Measurements from ENCODE around the gene BACH2. TPM values are rescaled to one million over a fixed set of nuclear protein-coding genes. Genes with fewer than 3 reads are reported as not detected.

BACH2 gene
- total and polyA plus RNA-seq, 9 of the 15 experiments (the other 6 are each of a cell fraction or from before 2014, with no cell fraction given), result 0.06 to 3.1 (median 0.59) TPM

DNA sequence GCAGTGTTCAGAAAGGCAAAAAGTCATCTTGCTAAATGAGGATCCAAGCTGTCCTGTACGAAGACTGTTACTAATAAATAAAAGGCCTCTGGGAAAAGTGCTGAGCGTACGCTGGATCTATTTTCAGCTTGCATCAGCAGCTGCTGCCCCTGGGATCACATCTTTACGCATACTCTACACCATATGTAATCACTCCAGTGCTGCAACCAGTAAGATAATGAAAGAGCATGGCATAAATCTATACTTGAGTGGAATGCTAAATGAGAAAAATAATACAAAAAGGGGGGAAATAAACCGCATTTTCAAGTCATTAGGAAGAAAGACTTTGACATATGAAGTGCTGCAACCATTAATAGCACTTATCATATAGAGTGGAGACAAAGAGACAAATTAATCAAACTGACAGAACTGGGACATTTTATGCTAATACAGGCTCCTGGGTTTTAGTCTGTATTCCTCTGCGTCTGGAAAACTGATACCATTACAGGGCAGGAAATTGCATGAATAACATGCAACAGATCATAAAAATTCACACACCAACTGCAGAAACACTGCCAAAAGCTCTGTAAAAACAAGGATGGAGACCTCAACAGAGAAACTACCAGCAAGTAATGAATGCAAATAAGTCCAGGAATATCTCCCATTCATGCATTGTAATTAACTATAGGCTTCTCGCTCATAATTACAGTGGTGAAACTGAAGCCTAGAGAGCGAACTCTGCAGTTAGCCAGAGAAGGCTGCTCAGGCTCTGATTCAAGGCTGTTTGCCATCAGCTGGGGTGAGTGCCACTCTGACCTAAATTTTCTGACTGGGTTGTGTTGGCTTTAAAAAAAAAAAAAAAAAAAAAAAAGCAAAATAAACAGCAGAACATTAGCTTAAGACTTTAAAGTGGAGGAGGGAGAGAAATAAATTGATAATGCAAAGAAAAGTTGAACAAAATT, 318.6 kb downstream of the BACH2 start:
- Histone ChIP-seq H3K4me3 (no peak overlapping the region), H3K9ac (ENCODE audit: insufficient read depth in 1 of 2, low read depth in 2 of 2, low read length in 2 of 2) (no peak overlapping the region), H3K4me1 (replicated peaks in 1 of 2; ENCODE audit: control insufficient read depth in 2 of 2, insufficient read depth in 2 of 2, low read length in 2 of 2) (no peaks in the 10 kb centered on the region), H4K20me1 (replicated peaks; ENCODE audit: control insufficient read depth, insufficient read depth, low read length) (no peaks in the 10 kb centered on the region), H2AFZ (ENCODE audit: low read depth, low read length) (no peak overlapping the region), H3K9me3 (replicated peaks; ENCODE audit: control insufficient read depth, insufficient read depth, low read depth, low read length) (no peaks in the 10 kb centered on the region), H3K36me3 (ENCODE audit: control insufficient read depth, insufficient read depth, low read length) (no peaks in the 10 kb centered on the region), H3K79me2 (ENCODE audit: control insufficient read depth, insufficient read depth, low read length) (no peaks in the 10 kb centered on the region), H3K27me3 (ENCODE audit: control insufficient read depth in 2 of 2, insufficient read depth in 2 of 2, low read length in 2 of 2) (peaks cover 0 to 8% of the 10 kb centered on the region in 2 experiments; a peak in 2 of 5 replicates), H3K4me2 (ENCODE audit: insufficient read depth, low read length) (no peak overlapping the region), H3K9me1 (ENCODE audit: control insufficient read depth, insufficient read depth, low read length) (no peaks in the 10 kb centered on the region), H3K27ac (ENCODE audit: extremely low read depth, low read depth, low read length) (no peak overlapping the region)
- ChIA-PET CTCF (ENCODE audit: low intra/inter-chr PET ratio) (no interaction called here), POLR2A (interaction anchor here (0.5 to 1.1 kb wide), 4 partner anchors 12 to 53 kb away, joined by 3 to 4 read pairs (median 4); no protein-coding TSS in a partner anchor)
- TF ChIP-seq CBX5 (IDR thresholded peaks at IDR 0.05; ENCODE audit: borderline replicate concordance, low read depth) (no peak), BCL6 (CRISPR knock-in tag; IDR thresholded peaks at IDR 0.05) (no peak), NCOR1 (IDR thresholded peaks at IDR 0.05) (no peak), POLR3A (IDR thresholded peaks at IDR 0.05; ENCODE audit: borderline replicate concordance, extremely low read depth, insufficient read depth, insufficient read length) (no peak), MEIS2 (IDR thresholded peaks at IDR 0.05; ENCODE audit: partially characterized antibody) (peak; percentile 45), PHF8 (IDR thresholded peaks at IDR 0.05; ENCODE audit: borderline replicate concordance, low read length) (no peak), TCF3 (CRISPR knock-in tag; IDR thresholded peaks at IDR 0.05) (peak; percentile 50)
- TF ChIP-seq, protein P1, sequence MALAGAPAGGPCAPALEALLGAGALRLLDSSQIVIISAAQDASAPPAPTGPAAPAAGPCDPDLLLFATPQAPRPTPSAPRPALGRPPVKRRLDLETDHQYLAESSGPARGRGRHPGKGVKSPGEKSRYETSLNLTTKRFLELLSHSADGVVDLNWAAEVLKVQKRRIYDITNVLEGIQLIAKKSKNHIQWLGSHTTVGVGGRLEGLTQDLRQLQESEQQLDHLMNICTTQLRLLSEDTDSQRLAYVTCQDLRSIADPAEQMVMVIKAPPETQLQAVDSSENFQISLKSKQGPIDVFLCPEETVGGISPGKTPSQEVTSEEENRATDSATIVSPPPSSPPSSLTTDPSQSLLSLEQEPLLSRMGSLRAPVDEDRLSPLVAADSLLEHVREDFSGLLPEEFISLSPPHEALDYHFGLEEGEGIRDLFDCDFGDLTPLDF (CRISPR knock-in tag; IDR thresholded peaks at IDR 0.05), result no peak
- ATAC-seq, result no peak
- peak in 1 of 4 experiments; percentile 7 for DNase-seq (ENCODE audit: extremely low read depth in 1 of 4, low spot score in 3 of 4)
- no peak for FAIRE-seq
- 10% methylated on average over 8 of the region's 8 CpGs for WGBS (ENCODE audit: insufficient coverage, low coverage, missing lambda C conversion rate)
- intact Hi-C loops (cut with micrococcal nuclease) (no loop called here), in situ Hi-C loops (cut with MboI) (no loop called here)
- no TSS peak for BruUV-seq (replicated peaks)

Measured in K562 (cell line).